K562 (cell line): Measurements from ENCODE around the gene SPDEF. TPM values are rescaled to one million over a fixed set of nuclear protein-coding genes. Genes with fewer than 3 reads are reported as not detected.

Experiments used
- CBX2 ChIP-seq: fragments of 200-600 bp; sonication (generic); IDR thresholded peaks from one replicate; pipeline ENCODE4 v1.6.1; 2012; ENCODE audit warnings: mild to moderate bottlenecking, low read length, inconsistent platforms; ENCODE audit not compliant: insufficient read depth, poor library complexity, severe bottlenecking
- CBX5 ChIP-seq: IDR thresholded peaks from 2 replicates; pipeline ENCODE4 v1.6.1; 2014; ENCODE audit warnings: low read depth, borderline replicate concordance
- CXXC5 ChIP-seq: fragments of 250-450 bp; sonication (Bioruptor Pico); IDR thresholded peaks from 2 replicates; pipeline ENCODE4 v1.8.0; 2022; ENCODE audit warnings: inconsistent platforms, mild to moderate bottlenecking, moderate library complexity
- E2F3 ChIP-seq: fragments of 250-450 bp; sonication (Bioruptor Pico); IDR thresholded peaks from 2 replicates; pipeline ENCODE4 v1.4.0; 2020; ENCODE audit warnings: mild to moderate bottlenecking
- GABPB2 ChIP-seq: fragments of 250-450 bp; sonication (Bioruptor Pico); conservative IDR thresholded peaks from 2 replicates; pipeline ENCODE4 v1.5.1; 2021; ENCODE audit warnings: mild to moderate bottlenecking
- GTF3C2 ChIP-seq: IDR thresholded peaks from 3 replicates; pipeline ENCODE4 v1.6.1; 2011; ENCODE audit warnings: borderline replicate concordance, mild to moderate bottlenecking, moderate library complexity; ENCODE audit not compliant: insufficient read length; ENCODE audit errors: extremely low read depth
- HBP1 ChIP-seq: fragments of 450-650 bp; formaldehyde crosslinking; IDR thresholded peaks from 2 replicates; pipeline ENCODE4 v1.4.0; 2022; ENCODE audit warnings: missing genetic modification characterization
- HNRNPUL1 ChIP-seq: fragments of 200-400 bp; formaldehyde crosslinking; IDR thresholded peaks from 2 replicates; pipeline ENCODE4 v1.6.1; 2017; ENCODE audit warnings: low read length
- KAT8 ChIP-seq: fragments of 450-650 bp; IDR thresholded peaks from 2 replicates; pipeline ENCODE4 v1.6.1; 2016; ENCODE audit warnings: low read depth, mild to moderate bottlenecking
- KLF1 ChIP-seq: fragments of 450-650 bp; IDR thresholded peaks from 2 replicates; pipeline ENCODE4 v1.6.1; 2016; ENCODE audit warnings: missing genetic modification characterization, missing compliant biosample characterization
- PPARD ChIP-seq: fragments of 250-450 bp; sonication (Bioruptor Pico); IDR thresholded peaks from 2 replicates; pipeline ENCODE4 v1.8.0; 2022; ENCODE audit warnings: inconsistent platforms, mild to moderate bottlenecking, moderate library complexity
- SIRT6 ChIP-seq: IDR thresholded peaks from one replicate; pipeline ENCODE4 v1.6.1; 2012; ENCODE audit warnings: low read depth, mild to moderate bottlenecking, control low read depth, inconsistent platforms, low read length, moderate library complexity
- ZBTB9 ChIP-seq: fragments of 450-650 bp; formaldehyde crosslinking; IDR thresholded peaks from 2 replicates; pipeline ENCODE4 v1.4.0; 2020; ENCODE audit warnings: mild to moderate bottlenecking, moderate library complexity
- ZC3H11A ChIP-seq: IDR thresholded peaks from 2 replicates; pipeline ENCODE4 v1.6.1; 2012; ENCODE audit warnings: low read depth, low read length, improper control_type of control experiment
- ZZZ3 ChIP-seq: fragments of 450-650 bp; IDR thresholded peaks from 2 replicates; pipeline ENCODE4 v1.6.1; 2016; ENCODE audit warnings: antibody characterized with exemption, mild to moderate bottlenecking, moderate library complexity
- polyA plus RNA-seq, 8 experiments: library from polyadenylated mRNA; depleted of rRNA in 4 of 8; stranded (reverse) in 5 of 8; unstranded in 3 of 8; fragments of >200 nt; fragmentation: Nextera tagmentation in 2 of 8; fragmentation: Illumina TruSeq in 1 of 8; extraction: Ambion mirVana in 2 of 8; extraction: Trizol in 1 of 8; gene quantifications; 2 replicates each; pipeline versions ENCODE4 v1.2.1 to v1.2.3, GENCODE V29; 2011 to 2014; ENCODE audit warnings: inconsistent platforms in 1 of 8, missing spikeins in 1 of 8
- total RNA-seq, 7 experiments: library from RNA; depleted of rRNA in 6 of 7; stranded (reverse); fragments of >200 nt in 6 of 7; fragmentation: Illumina TruSeq in 2 of 7; extraction: Trizol in 2 of 7; gene quantifications; 2 replicates each; pipeline versions ENCODE4 v1.2.1 to v1.2.3, GENCODE V29; 2011 to 2021; ENCODE audit warnings: low replicate concordance in 1 of 7
- TF ChIP-seq, protein P1 (sequence below): fragments of 250-450 bp; sonication (Bioruptor Pico); IDR thresholded peaks from 2 replicates; pipeline ENCODE4 v1.4.0; 2020

The SPDEF gene
- total and polyA plus RNA-seq, 9 of the 15 experiments (the other 6 are each of a cell fraction or from before 2014, with no cell fraction given) = 0.04 to 0.12 (median 0.11) TPM; not detected in 5

- TF ChIP-seq GTF3C2 (no peak), HNRNPUL1 (no peak; the same call in 1 of the 2 replicates), CBX5 (peak; percentile 80), KLF1 (peak; percentile 81), PPARD (CRISPR knock-in tag) (no peak), SIRT6 (no peak), ZBTB9 (CRISPR knock-in tag) (peak; percentile 89; the same call in 1 of the 2 replicates), ZZZ3 (no peak), ZC3H11A (0 out of 2 replicates have a peak, but pooled peaks have one; percentile 46), E2F3 (CRISPR knock-in tag) (no peak), KAT8 (no peak), GABPB2 (no peak), HBP1 (CRISPR knock-in tag) (peak; percentile 6), CXXC5 (CRISPR knock-in tag) (peak; percentile 96), CBX2 (no peak)
- TF ChIP-seq, protein P1, sequence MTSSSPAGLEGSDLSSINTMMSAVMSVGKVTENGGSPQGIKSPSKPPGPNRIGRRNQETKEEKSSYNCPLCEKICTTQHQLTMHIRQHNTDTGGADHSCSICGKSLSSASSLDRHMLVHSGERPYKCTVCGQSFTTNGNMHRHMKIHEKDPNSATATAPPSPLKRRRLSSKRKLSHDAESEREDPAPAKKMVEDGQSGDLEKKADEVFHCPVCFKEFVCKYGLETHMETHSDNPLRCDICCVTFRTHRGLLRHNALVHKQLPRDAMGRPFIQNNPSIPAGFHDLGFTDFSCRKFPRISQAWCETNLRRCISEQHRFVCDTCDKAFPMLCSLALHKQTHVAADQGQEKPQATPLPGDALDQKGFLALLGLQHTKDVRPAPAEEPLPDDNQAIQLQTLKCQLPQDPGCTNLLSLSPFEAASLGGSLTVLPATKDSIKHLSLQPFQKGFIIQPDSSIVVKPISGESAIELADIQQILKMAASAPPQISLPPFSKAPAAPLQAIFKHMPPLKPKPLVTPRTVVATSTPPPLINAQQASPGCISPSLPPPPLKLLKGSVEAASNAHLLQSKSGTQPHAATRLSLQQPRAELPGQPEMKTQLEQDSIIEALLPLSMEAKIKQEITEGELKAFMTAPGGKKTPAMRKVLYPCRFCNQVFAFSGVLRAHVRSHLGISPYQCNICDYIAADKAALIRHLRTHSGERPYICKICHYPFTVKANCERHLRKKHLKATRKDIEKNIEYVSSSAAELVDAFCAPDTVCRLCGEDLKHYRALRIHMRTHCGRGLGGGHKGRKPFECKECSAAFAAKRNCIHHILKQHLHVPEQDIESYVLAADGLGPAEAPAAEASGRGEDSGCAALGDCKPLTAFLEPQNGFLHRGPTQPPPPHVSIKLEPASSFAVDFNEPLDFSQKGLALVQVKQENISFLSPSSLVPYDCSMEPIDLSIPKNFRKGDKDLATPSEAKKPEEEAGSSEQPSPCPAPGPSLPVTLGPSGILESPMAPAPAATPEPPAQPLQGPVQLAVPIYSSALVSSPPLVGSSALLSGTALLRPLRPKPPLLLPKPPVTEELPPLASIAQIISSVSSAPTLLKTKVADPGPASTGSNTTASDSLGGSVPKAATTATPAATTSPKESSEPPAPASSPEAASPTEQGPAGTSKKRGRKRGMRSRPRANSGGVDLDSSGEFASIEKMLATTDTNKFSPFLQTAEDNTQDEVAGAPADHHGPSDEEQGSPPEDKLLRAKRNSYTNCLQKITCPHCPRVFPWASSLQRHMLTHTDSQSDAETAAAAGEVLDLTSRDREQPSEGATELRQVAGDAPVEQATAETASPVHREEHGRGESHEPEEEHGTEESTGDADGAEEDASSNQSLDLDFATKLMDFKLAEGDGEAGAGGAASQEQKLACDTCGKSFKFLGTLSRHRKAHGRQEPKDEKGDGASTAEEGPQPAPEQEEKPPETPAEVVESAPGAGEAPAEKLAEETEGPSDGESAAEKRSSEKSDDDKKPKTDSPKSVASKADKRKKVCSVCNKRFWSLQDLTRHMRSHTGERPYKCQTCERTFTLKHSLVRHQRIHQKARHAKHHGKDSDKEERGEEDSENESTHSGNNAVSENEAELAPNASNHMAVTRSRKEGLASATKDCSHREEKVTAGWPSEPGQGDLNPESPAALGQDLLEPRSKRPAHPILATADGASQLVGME (CRISPR knock-in tag) = no peak
These were observed 4.5 kb upstream of the SPDEF start (continued) for GRCh38 chr6:34560366-34561226.
